CD4-positive, alpha-beta T cell treated with Interleukin-6 for 4 hours (primary cell): ENCODE data around the gene MEAK7.

Experiments used
- DNase-seq: peaks from one replicate; pipeline ENCODE4 v3.0.0-alpha.2; 2020; ENCODE audit warnings: mixed read lengths

MEAK7 gene

DNA sequence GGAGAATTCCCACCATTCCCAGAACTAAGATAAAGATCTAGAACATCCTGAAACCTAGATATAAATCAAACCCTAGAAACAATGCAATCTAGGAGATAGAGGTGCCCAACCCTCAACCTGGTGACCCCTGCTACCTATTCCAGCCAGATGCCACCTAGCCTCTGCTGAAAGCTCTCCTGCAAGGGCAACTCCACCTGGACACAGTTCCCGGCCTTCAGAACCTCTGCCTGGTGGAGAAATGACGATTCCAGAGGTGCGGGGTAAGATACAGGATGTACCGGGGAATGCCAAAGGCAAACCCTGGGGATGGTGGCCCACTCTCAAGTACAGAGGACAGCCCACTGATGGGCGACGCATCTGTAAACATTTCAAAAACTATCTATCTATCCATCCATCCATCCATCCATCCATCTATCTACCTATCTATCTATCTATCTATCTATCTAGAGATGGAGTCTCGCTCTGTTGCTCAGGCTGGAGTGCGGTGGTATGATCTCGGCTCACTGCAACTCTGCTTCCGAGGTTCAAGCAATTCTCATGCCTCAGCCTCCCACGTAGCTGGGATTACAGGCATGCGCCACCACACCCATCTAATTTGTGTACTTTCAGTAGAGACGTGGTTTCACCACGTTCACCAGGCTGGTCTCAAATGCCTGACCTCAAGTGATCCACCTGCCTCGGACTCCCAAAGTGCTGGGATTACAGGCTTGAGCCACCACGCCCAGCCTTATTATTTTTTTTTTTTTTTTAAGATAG lies 19.0 kb downstream of the MEAK7 start:
- no peak for DNase-seq

DNA sequence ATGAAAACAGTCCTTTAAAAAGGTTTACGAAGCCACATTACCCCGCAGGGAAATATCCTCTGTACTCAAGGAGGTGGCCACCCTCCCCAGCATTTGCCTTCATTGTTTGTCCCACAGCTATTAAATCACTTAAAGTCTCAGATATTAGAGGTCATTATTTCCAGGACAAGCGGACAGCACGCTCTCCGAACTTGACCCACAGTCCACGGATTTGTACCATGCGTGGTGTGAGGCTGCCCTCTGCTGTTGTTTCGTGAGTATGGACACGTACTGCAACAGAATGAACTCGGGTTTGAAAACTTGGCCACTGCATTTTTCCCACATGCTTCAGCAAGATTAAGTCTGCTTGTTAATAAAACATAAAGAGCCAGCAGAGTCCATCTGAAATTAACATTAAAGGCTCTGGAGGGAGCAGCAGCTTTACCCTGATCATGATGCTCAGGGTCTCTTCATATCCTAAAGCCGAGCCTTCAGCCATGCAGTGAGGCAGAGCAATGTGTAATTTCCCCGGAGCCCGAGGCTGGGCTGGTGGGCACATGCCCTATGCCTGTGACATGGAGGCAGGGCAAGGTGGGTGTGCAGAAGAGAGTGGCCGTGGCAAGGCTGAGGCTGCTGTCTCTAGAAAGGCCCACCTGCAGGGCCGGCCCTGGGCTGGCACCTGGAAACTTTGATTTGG lies 19.7 kb downstream of the MEAK7 start:
- no peak for DNase-seq

DNA sequence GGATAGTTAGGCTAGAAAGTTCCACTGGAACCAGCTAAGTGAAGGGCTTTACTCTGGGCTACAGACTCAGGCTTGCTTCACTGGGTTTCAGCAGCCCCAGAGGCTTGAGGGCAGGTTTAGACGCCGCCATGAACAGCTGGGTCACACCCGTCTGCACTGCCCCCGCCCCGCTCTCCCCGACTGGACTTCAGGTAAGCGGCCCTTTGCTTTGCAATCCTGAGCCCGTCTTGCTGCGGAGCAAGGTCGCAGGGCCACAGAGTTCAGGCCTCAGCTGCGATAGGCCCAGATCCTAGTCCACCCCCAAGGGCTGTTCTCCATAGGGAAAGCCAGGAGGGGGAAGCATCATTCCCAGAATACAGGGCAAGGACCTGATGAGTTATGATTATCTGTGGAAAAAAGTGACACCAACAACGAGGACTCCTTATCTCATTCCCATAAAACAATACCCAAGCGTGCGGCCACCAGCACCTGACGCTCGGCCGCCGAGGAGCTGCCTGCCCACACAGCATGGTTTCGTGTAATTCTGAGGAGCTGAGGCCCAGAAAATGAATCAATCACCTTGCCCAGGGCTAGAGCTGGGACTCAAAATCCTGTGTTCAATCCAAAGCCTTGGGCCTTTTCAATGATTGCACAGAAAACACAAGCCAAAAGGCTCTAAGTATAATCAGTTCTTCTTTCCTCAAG lies 20.4 kb downstream of the MEAK7 start:
- no peak for DNase-seq

DNA sequence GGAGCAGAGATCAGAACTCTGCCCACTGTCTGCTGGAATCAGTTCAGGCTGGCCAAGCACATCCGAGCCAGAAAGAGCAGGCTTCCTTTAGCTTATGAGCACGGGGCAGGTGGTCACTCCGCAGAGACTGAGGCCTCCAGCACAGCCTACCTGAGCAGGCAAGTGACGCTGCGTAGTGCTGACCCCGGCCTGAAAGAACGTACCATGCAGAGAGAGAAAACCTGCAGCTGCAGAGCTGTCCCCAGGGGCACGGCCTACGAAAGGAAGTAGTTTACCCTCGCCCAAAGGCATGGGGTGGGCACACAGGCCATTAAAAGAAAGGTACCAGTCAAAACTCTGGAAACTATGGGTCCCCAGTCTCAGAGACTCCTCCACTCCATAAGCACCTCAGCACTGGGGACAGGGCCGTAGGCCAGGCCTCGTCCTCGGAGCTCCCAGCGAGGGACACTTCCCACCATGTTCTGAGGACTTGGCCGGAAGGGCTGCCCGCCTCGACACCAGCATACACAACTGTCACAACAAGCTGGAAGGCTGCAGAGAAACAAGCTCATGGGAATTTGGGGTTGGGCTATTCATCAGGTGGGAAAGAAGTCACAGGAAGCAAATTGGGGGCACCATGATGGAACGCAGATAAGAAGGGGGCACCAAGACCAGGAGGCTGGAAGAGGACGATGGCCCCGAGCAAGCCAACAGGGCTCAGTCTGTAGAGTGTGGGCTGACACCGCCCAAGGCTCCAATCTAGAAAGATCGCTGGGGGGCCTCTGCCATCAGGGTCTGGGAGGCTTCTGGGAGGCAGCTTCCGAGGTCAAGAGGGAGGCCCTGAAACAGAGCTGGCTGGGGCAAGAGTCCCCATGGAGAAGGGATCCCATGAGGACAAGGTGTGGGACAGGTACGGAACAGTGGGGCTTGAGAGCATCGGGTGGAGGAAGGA lies 21.2 kb downstream of the MEAK7 start:
- no peak for DNase-seq

DNA sequence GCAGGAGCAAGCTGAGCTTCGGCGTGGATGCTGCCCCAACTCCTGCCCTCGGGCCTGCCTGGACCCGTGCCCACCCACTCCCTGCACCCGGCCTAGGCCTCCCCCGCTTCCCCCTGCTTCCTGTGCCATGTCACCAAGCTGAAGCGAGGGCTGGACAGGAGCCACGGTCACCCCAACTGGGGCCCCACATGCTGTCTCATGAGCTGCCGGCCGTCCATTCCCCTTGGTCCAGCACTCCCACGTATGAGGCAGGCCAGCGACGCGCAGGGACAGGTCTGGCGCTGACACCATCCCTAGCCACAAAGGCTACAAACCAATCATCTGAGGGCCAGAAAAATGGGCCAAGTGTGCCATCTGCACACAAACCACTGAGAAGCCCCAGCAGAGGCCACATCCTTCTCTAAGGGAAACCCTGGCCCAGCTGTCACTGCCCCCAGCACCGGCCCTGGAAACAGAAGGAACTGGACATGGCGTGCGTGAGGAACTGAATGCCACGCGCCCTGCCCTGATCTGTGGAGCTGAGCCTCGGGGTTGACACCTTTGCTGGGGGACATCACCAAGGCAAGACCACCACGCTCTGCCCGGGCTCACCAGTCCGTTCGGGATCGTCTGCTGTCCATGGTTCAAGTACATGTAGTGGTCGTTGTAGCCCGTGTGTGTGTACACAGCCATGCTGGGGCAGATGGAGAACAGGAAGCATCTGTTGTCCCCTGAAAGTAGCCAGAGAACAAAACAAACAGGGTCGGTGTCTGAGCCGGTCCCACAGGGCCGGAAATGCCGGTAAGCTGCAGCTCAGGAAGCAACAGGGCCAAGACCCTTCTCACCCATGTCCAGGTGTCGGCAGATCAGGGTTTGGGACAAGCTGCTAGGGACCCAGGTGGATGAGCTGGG lies 22.2 kb downstream of the MEAK7 start:
- DNase-seq: no peak

DNA sequence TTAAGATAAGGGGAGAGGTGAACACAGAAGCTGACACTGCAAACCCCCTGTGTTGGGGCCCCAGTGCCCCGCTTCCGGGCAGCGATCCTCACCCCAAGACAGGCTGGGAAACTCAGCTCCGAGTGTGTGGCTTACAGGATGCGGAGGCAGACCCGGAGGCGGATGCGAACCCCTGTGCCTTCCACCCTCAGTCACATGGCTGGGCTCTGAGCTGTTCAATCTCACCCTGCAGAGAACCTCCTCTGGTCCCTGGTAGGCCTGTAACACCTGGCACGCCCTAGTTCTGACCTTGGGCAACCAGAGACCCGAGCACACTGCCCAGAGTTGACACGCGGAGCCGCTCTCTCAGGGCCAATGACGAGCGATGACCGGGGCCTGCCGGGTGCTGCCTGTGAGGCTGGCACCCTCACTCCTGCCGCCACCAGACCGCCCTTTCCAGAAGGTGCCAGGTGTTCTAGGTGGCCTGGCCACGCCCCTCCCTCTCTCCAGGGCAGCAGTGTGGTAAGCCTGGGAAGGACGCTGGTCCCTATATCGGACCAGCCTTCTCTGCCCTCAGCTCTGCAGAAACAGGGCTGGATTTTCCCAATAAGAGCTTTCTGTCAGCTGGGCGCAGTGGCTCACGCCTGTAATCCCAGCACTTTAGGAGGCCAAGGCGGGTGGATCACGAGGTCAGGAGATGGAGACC lies 23.3 kb downstream of the MEAK7 start:
- no peak for DNase-seq

DNA sequence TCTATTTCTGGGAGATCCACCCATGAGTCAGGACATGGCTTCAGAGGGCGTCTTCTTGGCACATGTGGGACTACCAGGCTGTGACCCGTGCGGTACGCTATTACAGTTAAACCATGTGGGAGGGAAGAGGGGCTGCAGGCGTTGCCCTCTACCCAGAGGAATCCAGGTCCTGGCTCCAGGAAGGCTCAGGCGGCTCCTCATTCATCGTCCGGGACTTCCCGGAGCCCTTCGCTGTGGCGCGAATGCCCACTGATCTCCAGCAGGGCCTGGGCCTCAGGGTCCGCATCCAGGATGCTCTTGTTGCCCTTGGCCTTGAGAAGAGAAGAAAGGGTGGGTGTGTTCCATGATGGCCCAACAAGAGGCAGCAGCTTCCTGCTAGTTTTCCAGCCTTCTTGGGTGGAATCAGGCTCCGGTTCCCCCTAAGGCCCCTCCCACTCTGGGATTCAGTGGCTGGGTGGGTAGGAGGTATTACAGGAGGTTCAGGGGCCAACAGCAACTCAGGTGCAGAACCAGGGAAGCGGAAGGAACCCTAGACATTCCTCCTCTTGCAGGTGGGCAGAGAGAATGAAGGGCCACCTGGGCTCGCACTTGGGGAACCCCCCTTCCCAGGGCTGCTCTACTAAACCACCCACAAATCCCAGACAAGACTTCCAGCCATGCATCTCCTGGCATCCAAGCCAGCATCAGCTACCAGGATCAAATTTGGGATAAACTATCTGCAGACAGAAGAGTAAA lies 24.6 kb downstream of the MEAK7 start:
- no peak for DNase-seq

DNA sequence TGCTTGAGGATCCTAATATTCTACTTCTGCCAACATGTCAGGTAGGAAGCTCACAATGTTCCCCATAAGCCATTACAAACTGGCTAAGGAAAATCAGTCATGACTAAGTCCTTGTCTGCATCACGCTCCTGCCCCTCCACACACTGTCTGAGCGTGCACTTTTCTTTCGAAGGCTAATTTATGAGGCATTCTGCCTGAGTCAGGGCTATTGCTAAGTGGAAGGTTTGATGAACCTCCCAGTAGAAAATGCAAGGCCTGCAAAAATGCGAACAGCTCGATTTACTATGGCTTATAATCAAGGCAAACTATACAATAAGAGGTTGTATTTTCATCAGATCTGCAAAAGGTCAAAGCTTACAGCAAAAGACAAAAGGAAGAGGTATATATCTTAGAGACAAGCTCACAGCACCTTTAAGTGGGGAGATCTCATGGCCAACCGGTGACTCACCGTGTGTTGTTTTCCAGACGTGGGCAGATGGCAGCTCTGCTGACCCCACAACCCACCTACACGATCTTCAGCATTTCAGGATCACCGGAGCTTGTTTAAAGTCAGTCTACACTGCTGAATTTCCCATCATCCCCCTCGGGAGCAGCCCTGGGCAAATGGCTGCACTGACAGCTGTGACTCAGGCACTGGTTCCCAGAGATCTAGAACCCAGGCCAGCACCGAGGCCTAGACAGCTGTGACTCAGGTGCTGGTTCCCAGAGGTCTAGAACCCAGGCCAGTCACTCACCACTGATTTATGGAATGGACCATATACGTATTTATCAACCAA lies 26.1 kb downstream of the MEAK7 start:
- no peak for DNase-seq

DNA sequence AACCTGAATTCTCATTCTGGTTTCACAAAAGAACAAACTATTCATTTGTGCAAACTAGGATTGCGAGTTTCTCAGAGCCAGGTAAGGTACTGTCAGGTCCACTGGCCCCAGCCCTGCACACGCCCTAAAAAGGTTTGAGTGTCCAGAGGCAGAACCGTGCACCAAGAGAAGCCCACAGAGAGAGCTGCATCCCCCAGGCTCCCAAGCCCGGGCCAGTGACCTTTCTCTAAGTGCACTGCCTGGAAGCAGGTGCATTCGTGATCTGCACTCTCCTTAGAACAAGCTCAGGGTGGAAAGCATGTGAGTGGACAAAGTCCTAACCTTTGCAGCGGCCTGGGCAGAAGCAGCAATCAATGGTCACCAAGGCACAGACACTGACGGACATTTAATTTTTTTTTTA lies 26.8 kb downstream of the MEAK7 start:
- DNase-seq: no peak

DNA sequence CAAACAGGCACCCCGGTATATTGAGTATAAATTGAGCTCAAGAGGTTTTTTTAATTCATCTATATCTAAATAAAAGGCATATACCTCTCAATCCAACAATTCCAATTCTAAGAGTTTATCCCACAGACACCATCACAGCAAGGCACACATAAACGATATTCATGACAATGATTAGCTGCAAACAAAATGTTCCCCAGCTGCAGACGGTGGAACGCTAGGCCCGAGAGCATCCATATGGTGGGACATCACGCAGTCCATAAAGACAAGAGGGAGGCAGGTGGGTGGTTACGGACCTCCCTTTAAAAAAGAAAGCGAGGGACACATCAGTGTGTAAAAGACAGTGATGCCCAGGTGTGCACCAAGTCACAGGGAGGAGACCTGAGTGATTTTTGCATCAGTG lies 28.1 kb downstream of the MEAK7 start:
- no peak for DNase-seq

DNA sequence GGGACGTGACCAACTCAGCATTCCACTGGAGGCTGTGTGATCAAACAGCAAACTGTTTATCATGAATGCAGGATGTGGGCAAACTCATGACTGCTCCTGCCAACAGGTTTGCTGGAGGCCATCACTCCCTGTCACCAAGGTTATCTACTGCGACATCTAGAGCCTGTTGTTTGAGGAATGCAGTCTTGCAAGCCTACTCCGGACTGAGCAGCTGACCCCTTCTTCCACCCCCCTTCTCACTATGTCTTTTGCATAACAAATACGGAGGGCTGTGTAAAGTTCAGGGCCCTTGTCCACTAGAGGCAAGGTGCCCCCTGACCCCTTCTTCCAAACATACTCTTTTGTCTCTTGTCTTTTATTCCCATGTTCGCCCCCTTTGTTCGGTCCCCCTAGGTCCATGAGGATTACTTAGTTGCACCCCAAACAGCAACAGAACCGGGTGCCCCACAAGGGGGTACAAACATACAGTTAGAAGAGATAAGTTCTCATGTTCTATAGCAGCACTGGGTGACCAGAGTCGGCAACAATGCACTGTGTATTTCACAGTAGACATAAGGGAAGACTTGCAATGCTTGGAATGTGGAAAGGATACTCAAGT lies 28.7 kb downstream of the MEAK7 start:
- no peak for DNase-seq

DNA sequence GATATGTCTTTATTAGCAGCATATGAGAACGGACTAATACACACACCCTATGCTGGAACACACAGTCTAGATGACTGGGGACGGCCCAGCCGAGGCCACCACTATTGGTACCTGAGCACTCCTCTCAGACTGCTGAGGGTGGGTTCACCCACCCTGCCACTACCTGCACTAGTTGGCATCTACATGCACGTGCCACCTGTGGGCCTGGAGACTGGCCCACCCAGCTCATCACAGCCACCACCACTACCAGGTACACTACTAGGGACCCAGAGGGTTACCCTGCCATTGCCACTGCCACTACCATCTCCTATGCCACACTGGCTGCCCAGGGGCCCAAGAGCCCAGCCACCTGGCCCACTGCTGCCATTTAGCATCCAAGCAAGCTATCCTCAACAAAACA lies 32.5 kb downstream of the MEAK7 start:
- no peak for DNase-seq

DNA sequence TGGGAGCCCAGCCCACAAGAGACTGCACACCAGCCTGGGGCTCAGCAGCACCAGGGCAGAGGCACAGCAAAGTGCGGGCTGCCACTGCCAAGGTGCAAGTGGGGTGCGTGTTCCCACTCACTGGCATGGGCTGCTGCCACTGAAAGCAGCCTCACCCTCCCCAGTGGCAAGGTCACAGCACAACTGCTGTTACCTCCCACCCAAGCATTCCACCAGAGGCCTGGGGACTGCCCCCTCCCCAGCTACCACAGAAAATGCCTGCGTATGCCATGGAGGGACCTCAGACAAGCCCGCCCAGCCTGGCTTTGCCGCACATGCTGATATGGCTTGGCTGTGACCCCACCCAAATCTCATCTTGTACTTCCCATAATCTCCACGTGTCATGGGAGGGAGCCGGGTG lies 33.1 kb downstream of the MEAK7 start:
- DNase-seq: no peak

DNA sequence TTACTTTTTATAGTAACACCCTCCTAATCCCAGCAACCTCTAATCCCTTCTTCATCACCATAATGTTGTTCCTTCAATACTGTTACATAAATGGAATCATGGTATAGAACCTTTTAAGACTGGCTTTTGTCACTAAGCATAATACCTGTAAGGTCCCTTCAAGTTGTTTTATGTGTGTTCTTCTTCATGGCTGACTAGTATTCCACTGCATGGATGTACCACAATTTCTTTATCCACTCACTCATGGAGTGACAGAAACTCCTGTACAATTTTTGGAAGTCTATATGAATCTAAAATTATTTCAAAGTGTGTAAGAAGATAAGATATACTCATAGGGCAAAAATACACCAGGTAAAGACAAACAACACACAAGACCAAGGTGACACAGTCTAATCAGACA lies 36.8 kb downstream of the MEAK7 start:
- no peak for DNase-seq

DNA sequence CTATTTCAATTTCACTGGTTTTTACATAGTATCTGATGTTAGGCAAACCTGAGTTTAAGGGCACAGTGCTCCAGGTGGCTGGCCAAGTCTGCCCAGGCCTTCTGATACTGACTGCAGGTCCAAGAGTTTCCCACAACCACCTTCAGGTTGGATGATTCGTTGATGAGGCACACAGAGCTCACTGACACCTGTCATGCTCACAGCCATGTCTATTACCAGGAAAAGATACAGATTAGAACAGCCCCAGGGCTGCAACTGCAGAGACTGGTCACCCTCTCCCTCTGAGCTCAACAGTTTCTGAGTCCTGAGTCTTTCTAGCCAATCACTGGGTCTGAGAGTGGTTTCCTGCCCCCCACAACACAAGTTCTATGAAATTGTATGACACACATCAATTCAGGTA lies 37.2 kb downstream of the MEAK7 start:
- no peak for DNase-seq

DNA sequence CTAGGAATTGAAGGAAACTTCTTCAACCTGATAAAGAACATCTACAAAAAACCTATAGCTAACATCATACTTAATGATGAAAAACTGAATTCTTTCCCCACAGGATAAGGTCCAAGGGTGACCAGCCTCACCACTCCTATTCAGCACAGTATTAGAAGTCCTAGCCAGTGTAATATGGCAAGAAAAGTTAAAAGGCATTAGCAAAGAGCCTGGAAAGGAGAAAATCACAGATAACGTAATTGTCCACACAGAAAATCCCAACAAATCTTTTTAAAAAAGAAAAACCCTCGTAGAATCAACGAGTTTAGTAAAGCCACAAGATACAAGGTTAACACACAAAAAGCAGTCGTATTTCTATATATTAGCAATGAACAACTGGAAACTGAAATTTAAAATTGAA lies 37.8 kb downstream of the MEAK7 start:
- DNase-seq: no peak

DNA sequence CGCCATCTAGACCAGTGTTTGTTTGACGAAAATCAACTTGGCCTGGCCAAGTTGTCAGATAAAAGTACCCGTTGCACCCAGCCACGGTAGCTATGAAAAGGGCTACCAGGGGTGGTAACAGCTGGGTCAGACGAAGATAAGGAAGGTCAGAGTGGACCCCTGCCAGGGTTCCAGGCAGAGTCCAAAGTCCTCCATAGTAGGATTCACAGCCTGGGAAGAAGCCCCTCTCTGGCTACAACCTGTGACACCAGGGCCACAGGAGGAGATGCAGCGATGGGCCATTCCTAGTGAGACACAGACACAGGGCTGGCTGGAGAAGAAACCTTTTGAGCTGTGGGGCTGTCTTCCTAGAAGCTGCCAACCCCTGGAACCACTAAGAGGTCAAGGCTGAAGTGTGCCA lies 39.3 kb downstream of the MEAK7 start:
- no peak for DNase-seq

DNA sequence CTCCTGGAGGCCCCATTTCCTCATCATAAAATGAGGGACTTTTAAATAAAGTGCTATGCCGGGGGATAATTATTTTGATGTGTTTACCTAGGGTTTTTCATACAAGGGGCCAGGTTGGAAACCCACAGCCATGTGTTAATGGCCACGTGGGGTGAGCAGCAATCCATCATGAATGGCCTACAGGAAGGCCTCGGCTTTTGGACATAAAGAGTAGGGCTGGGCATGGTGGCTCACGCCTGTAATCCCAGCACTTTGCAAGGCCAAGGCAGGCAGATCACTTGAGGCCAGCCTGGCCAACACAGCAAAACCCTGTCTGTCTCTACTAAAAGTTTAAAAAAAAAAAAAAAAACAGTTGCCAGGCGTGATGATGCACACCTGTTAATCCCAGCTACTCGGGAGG lies 40.3 kb downstream of the MEAK7 start:
- no peak for DNase-seq

DNA sequence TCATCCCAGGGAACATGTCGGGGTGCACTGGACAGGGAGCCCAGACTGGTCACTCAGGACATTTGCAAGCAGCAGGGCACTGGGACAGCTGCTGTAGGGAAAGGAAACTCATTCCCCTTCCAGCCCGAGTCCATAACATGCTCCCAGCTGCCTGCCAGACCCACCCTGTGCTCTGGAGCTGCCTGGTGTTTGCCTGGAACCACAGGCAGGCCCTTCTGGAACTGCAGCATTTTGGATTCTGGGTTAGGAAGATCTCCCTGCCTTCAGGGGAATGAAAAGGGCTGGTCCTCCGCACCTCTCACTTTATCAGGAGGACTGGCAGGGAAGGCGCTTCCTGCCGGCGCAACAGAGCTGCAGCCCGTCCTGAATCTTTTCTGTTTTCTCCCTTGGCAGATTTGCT lies 41.2 kb downstream of the MEAK7 start:
- DNase-seq: no peak
